22Rv1 (cell line): ENCODE data around the gene TMEM183A.

Experiments
- CTCF ChIP-seq: fragments of 450-650 bp; IDR thresholded peaks from 2 replicates; pipeline ENCODE4 v1.5.1; 2017; ENCODE audit warnings: mild to moderate bottlenecking
- ZFX ChIP-seq: fragments of 450-650 bp; IDR thresholded peaks from 2 replicates; pipeline ENCODE4 v1.6.1; 2017; ENCODE audit warnings: antibody characterized with exemption, borderline replicate concordance

- TF ChIP-seq CTCF (no peak), ZFX (no peak)
These were observed 4.4 kb downstream of the TMEM183A start for GRCh38 chr1:203011582-203011981.
